Urothelium cell line (cell line): ENCODE results near the gene ADGRD1.
"Not testable (repeated sequence)": the region's sequence is repeated elsewhere in the genome, so short reads cannot be mapped to it uniquely, and the experiment has no call there.

ENCODE experiments used
- DNase-seq: peaks from one replicate; pipeline ENCODE4 v3.0.0; 2011; ENCODE audit warnings: low spot score, mixed read lengths
- FAIRE-seq: peaks from 2 replicates; lab custom pipeline; 2011; peaks lifted over from hg19 to GRCh38; lab: Jason Lieb, UNC

The ADGRD1 gene

GRCh38 chr12:131113568-131114270 is 160.0 kb downstream of the ADGRD1 start:
- DNase-seq = no peak
- FAIRE-seq = no peak

GRCh38 chr12:131114271-131114670 is 160.6 kb downstream of the ADGRD1 start:
- DNase-seq (no peak), FAIRE-seq (no peak)

GRCh38 chr12:131114942-131115584 is 161.4 kb downstream of the ADGRD1 start:
- DNase-seq (no peak), FAIRE-seq (no peak)

- FAIRE-seq (no peak), DNase-seq (no peak)
Observed at GRCh38 chr12:131115766-131116467, 162.2 kb downstream of the ADGRD1 start.

- DNase-seq = peak; percentile 62
- FAIRE-seq = no peak
Observed at GRCh38 chr12:131116468-131117117, 162.9 kb downstream of the ADGRD1 start.

- no peak for FAIRE-seq
- DNase-seq = no peak
Observed at GRCh38 chr12:131117438-131118245, 163.9 kb downstream of the ADGRD1 start.

- FAIRE-seq = no peak
- no peak for DNase-seq
Observed at GRCh38 chr12:131118371-131118770, 164.7 kb downstream of the ADGRD1 start.

GRCh38 chr12:131119345-131119744 is 165.6 kb downstream of the ADGRD1 start:
- DNase-seq, FAIRE-seq: not testable (repeated sequence)

GRCh38 chr12:131119936-131120335 is 166.2 kb downstream of the ADGRD1 start:
- DNase-seq (no peak), FAIRE-seq (no peak)

GRCh38 chr12:131120831-131121271 is 167.1 kb downstream of the ADGRD1 start:
- no peak for FAIRE-seq
- no peak for DNase-seq

- DNase-seq = peak; percentile 96
- FAIRE-seq = peak; percentile 88
Observed at GRCh38 chr12:131121705-131122405, 168.1 kb downstream of the ADGRD1 start.

GRCh38 chr12:131122631-131123030 is 168.9 kb downstream of the ADGRD1 start:
- DNase-seq = no peak
- FAIRE-seq = no peak

GRCh38 chr12:131123817-131124216 is 170.1 kb downstream of the ADGRD1 start:
- FAIRE-seq (no peak), DNase-seq (no peak)

GRCh38 chr12:131124487-131125280 is 171.0 kb downstream of the ADGRD1 start:
- no peak for DNase-seq
- no peak for FAIRE-seq

- FAIRE-seq = no peak
Observed at GRCh38 chr12:131126662-131127173, 173.0 kb downstream of the ADGRD1 start.

GRCh38 chr12:131128556-131128955 is 174.8 kb downstream of the ADGRD1 start:
- no peak for DNase-seq
- FAIRE-seq = no peak

More at GRCh38 chr12:131126662-131127173, 173.0 kb downstream of the ADGRD1 start:
- no peak for DNase-seq

- FAIRE-seq, DNase-seq: not testable (repeated sequence)
Observed at GRCh38 chr12:131128966-131129619, 175.4 kb downstream of the ADGRD1 start.

GRCh38 chr12:131129839-131130238 is 176.1 kb downstream of the ADGRD1 start:
- no peak for FAIRE-seq

More at GRCh38 chr12:131129839-131130238, 176.1 kb downstream of the ADGRD1 start:
- DNase-seq = no peak
